HG03045 (cell line): ENCODE results near the gene SLC12A9.
"Not testable (repeated sequence)": the region's sequence is repeated elsewhere in the genome, so short reads cannot be mapped to it uniquely, and the experiment has no call there.

Experiments
- ATAC-seq: cut with Tn5 transposase; IDR thresholded peaks from one replicate; pipeline ENCODE4 v1.9.1; 2021; ENCODE audit warnings: mild to moderate bottlenecking, moderate library complexity; ENCODE audit not compliant: unreplicated experiment

The SLC12A9 gene

GRCh38 chr7:100894860-100895700, 42.6 kb downstream of the SLC12A9 start:
- ATAC-seq, result no peak

GRCh38 chr7:100895701-100895955, 43.1 kb downstream of the SLC12A9 start, which contains the start of gene ACHE:
Gene ACHE, minus strand, starts transcription at chr7:100895888. Its CDS starts 1,656 bp downstream, at chr7:100894232.
- no peak for ATAC-seq

- ATAC-seq, result no peak
Observed at GRCh38 chr7:100895956-100896731, 43.6 kb downstream of the SLC12A9 start.

GRCh38 chr7:100896732-100897608, 44.5 kb downstream of the SLC12A9 start:
- no peak for ATAC-seq

- ATAC-seq, result no peak
Observed at GRCh38 chr7:100897772-100898454, 45.4 kb downstream of the SLC12A9 start.

- no peak for ATAC-seq
Observed at GRCh38 chr7:100899432-100899831, 46.9 kb downstream of the SLC12A9 start.

- no peak for ATAC-seq
Observed at GRCh38 chr7:100900978-100901377, 48.5 kb downstream of the SLC12A9 start.

- no peak for ATAC-seq
Observed at GRCh38 chr7:100901921-100902332, 49.4 kb downstream of the SLC12A9 start.

GRCh38 chr7:100902638-100903037, 50.1 kb downstream of the SLC12A9 start:
- ATAC-seq, result no peak

GRCh38 chr7:100908512-100908911, 56.0 kb downstream of the SLC12A9 start:
- ATAC-seq, result no peak

- not testable (repeated sequence) for ATAC-seq
Observed at GRCh38 chr7:100910443-100910842, 57.9 kb downstream of the SLC12A9 start.

GRCh38 chr7:100911484-100911883, 59.0 kb downstream of the SLC12A9 start:
- no peak for ATAC-seq

GRCh38 chr7:100914208-100914878, 61.8 kb downstream of the SLC12A9 start:
- no peak for ATAC-seq

GRCh38 chr7:100914879-100915447, 62.5 kb downstream of the SLC12A9 start:
- no peak for ATAC-seq
